SHP77 treated with DMSO at 0.1 percent for 48 hours (cell line): ENCODE data around the gene AKAP6.

Source experiments
- DNase-seq: peaks from one replicate; lab custom pipeline; 2025; lab: John Stamatoyannopoulos, UW

Gene AKAP6

GRCh38 chr14:32329146-32329545 lies at the start of gene AKAP6:
Gene AKAP6, plus strand, starts transcription at chr14:32329298. Its CDS starts 104,196 bp downstream, at chr14:32433494.
- peak; percentile 23 for DNase-seq

DNA sequence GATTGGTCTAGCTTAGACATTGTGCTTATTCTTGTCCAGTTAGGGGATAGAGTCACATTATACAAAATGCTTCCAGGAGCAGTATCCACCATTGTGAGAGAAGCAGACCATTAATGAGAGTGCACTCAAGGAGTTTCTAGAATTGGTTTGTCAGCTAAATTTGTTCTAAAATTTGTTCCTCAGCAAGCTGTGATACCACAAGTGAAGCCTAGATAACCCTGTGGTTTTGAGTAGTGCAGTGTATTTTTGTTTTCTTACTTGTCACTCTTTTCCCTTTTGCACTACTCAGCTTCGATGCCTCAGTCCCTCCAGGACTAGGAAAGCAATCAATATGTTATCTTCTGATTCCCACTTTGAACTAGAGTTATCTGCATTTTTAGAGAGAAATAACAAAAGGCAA lies 42.5 kb upstream of the AKAP6 start:
- no peak for DNase-seq

DNA sequence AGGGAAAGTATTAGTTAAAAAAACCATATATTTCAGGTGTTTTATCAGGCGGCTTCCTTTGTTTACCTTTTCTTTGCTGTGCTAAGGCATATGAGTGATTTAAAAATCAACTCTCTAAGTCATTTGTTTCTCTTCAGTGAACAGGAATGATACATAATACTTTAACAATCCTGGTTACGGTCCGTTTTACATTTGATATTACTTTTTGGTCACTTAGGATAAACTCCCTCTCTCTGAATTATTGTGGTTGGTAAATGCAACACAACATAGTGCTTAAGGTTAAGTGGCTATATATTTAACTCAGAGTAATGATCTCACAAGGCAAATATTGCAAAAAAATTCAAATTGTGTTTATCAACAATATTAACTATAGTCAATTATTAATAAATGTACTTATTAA lies 32.7 kb upstream of the AKAP6 start:
- no peak for DNase-seq

- DNase-seq, result no peak
Measured at GRCh38 chr14:32298346-32298745, 30.8 kb upstream of the AKAP6 start.

- DNase-seq, result no peak
Measured at GRCh38 chr14:32300136-32300535, 29.0 kb upstream of the AKAP6 start.

DNA sequence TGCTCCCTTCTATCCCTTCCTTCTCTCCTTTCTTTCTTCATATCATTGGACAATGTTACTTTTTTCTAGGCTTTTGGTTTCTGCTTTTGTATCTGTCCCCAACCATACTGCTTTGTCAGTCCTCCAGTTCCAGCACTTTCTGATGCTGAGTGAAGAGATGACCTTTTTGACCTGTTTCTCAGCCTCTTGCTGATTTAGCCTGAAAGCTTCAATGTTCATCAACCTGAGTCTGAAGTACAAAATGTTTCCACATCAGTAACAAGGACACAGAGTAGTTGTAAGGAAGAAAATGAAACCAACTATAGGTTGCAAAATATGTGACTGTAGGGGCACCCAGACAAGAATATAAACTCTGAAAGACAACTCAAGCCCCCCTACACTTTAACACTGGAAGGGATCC lies 25.2 kb upstream of the AKAP6 start:
- DNase-seq, result no peak

- no peak for DNase-seq
Measured at GRCh38 chr14:32304296-32304695, 24.8 kb upstream of the AKAP6 start.

GRCh38 chr14:32306549-32306948 lies 22.5 kb upstream of the AKAP6 start:
- DNase-seq, result no peak

GRCh38 chr14:32307881-32308582 lies 21.1 kb upstream of the AKAP6 start:
- DNase-seq, result peak; percentile 57

DNA sequence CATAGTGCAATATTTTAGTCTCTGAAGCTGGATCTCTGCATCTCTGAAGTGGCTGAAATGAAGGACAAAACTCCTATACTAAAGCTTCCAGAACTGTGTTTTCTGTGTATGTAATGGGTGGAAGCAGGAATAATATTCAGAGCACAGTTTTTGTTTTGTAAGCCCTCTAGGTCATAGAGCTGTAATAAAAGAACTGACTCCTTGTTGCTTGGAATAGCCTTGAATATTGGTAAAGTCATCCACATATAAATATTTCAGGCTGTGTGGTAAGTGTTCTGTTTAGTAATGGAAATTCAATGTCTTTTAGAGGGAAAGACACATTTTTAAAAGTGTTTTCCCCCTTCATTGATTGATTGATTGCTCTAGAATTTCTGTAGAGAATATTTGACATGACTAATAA lies 18.2 kb upstream of the AKAP6 start:
- DNase-seq, result no peak

DNA sequence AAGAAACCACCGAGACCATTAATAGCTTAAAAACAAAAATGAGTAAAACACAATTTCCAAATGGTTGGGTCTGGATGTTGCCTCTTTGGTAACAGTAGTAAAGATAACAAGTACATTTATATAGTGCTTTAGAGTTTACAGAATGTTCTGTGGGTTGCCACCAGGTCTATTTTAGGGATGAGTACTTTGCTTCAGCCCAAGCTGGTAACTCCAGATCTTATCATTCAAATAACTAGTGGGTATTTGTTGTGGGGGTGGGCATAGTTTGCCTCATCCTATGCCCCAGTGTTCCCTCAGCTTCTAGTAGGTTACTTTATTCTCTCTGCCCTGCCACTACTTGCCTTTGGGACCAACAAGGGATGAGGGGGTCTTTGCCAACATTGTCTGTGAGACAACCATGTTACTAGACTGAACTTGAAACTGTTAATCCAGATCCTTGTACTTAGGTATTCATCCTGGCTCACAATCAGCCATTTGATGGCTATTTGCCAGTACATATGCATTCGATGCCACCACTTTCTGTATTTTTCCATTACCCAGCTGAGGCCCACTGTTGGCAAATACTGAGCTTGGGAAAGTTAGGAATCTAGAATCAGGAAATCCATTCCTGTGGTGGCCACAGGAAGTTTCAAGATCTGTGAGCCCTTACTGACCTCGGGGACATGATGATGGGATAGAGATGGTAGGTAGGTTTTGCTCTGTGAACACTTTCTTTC lies 17.6 kb upstream of the AKAP6 start:
- no peak for DNase-seq

GRCh38 chr14:32312010-32312331 lies 17.1 kb upstream of the AKAP6 start:
- DNase-seq, result no peak

- DNase-seq, result no peak
Measured at GRCh38 chr14:32313844-32314376, 15.2 kb upstream of the AKAP6 start.

- no peak for DNase-seq
Measured at GRCh38 chr14:32318087-32318795, 10.9 kb upstream of the AKAP6 start.

- DNase-seq, result no peak
Measured at GRCh38 chr14:32319368-32320049, 9.6 kb upstream of the AKAP6 start.

DNA sequence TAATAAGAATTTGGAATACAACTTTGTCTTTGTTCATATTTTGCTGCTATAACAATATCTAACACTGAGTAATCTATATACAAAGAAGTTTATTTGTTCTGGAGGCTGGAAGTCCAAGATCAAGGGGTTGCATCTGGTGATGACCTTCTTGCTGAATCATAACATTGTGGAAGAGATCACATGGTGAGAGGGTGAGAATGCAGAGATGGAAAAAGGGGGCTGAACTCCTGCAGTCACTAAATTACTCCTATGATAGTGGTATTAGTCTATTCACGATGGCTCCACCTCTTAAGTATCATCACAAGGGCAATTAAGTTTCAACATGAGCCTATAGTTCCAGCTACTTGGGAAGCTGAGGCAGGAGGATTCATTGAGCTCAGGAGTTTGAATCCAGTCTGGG lies 4.5 kb upstream of the AKAP6 start:
- DNase-seq, result no peak

GRCh38 chr14:32327255-32327961 lies 1.7 kb upstream of the AKAP6 start:
- DNase-seq, result no peak

DNA sequence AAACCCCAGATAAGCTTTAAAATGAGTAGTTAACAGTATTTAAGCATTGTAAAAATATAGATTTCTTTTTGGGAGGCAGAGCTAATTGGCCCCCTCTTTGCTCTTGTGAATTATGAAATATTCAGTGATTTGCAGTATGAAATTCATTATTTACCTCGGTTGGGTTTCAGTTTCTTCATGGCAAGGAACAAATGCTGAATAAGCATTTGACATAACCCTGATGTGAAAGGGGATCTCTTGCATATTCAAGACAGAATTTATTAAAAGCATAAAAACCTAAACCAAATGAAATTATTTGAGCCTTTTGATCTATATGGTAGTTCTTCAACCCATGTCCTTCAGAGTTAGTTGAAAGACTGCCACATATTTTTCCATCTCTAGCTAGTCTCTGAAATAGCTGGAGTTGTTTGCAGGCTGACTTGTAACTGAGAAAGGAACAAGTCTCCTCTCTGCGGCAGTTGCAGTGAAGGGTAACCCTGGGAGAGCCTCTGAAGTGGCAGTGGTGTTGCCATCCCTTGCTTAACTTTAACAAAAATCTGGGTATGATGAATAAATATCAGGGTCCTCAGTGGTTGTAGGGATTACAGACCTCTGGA lies 690 bp downstream of the AKAP6 start:
- no peak for DNase-seq

- no peak for DNase-seq
Measured at GRCh38 chr14:32330351-32331111, 1.4 kb downstream of the AKAP6 start.

- no peak for DNase-seq
Measured at GRCh38 chr14:32331206-32331605, 2.1 kb downstream of the AKAP6 start.
